RKO (cell line): ENCODE data around the gene TYK2.
"Not testable (repeated sequence)": the region's sequence is repeated elsewhere in the genome, so short reads cannot be mapped to it uniquely, and the experiment has no call there.

ENCODE experiments used
- DNase-seq: peaks from one replicate; pipeline ENCODE4 v3.0.0-alpha.2; 2016; ENCODE audit warnings: low spot score

TYK2 gene

GRCh38 chr19:10372690-10373089 lies 7.7 kb downstream of the TYK2 start:
- no peak for DNase-seq

DNA sequence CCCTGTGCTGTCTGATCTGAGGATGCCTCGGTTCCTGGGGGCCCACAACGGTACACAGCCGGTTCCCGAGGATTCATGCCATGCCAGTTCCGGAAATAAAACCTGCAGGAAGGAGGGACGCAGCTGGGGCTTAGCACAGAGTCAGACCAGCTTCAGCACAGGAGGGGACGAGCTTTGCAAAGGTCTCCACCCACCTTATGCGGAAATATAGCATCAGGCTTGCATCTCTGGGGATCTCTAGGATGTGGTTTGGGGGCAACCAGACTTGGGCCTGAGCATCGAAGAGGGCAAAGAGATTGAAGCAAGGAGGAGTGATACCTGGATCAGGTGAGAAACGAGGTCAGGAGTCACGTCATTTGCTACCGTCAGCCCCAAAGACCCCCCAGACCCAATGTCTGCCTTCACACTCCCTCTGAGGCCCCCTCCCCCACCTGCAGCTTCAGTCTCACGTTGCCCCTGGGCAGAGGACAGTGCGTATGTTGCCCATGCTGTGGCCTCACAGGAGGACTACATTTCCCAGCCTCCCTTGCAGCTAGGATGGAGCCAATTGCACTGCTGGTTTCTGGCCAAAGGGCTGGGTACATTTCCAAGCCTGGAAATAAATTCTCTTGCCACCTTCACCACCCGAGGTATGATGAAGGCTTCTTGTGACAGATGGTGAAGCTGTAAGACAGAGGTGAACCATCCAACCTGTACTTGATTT lies 12.1 kb downstream of the TYK2 start:
- no peak for DNase-seq

- DNase-seq: not testable (repeated sequence)
These were observed 13.3 kb downstream of the TYK2 start for GRCh38 chr19:10366950-10367512.

- no peak for DNase-seq
These were observed 14.9 kb downstream of the TYK2 start for GRCh38 chr19:10365518-10365917.

DNA sequence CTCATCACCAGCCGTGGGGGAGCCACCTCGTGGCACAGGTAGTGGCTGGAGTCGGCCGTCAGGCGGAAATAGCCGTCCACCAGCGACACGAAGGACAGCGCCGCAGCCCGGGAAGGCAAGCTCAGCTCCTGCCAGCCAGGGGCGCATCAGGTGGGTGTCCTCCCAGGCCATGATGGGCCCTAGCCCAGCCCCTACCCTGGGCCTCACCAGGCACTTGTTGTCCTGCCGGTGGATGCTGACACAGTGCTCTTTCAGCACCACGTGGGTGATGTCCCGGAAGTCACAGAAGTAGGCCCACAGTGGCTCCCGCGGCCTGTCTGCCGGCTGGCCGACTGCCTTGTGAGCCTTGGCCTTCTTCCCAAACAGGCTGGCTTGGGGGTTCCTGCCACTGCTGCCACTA lies 15.7 kb downstream of the TYK2 start:
- DNase-seq: no peak

- peak; percentile 27 for DNase-seq
These were observed 16.5 kb downstream of the TYK2 start for GRCh38 chr19:10363789-10364281.

DNA sequence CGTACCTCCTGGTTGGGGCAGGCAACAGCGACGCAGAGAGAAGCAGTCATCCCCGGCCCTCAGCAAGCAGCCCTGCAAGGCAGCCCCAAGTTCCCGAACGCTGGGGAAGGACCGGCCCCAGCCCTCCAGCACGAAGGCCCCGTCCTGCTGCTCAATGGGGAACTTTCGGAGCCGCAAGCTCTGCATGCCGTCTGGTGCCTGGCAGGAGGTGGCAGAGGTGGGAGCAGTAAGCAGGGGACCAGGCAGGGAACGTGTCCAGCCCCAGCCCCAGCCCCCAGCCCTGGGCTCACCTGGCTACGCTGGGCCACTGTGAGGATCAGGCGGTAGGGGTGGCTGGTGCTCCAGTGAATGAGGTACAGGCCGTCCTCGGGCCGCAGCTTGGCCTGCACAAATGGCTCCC lies 18.1 kb downstream of the TYK2 start:
- DNase-seq: no peak

DNA sequence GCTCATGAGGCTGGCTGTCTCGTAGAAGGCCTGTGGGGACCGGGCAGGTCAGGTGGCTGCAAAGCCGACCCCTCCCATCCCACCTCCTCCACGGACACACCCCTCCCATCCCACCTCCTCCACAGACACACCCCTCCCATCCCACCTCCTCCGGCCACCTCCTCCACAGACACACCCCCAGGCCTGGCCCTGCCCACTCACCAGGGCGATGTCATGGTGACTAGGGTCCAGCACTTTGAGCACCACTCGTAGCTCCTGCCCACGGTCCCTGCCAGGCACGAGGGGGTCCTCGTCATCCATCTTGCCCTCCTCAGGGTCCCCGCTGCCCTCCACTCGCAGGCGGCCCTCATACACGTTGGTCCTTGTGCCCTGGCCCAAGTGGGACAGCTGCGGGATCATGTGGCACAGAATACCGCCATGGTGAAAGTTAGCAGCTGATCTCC lies 18.8 kb downstream of the TYK2 start:
- DNase-seq: no peak

DNA sequence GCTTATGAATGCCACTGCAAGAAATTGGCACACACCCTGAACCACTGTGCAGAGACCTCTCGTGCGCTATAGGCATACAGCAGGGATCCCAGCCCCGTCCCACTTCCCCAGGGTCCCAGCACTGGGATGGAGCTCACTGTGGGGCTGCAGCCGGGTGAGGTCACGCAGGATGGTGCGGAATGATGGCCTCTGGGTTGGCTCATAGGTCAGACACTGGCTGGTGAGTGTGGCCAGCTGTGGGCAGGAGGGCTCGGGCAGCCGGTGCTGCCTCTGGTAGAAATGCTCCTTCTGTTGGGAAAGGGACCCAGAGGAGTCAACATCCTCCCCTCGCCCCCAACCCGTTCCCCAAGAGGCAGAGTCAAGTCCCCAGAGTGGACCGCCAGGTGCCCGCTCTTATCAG lies 23.9 kb downstream of the TYK2 start:
- DNase-seq: no peak

DNA sequence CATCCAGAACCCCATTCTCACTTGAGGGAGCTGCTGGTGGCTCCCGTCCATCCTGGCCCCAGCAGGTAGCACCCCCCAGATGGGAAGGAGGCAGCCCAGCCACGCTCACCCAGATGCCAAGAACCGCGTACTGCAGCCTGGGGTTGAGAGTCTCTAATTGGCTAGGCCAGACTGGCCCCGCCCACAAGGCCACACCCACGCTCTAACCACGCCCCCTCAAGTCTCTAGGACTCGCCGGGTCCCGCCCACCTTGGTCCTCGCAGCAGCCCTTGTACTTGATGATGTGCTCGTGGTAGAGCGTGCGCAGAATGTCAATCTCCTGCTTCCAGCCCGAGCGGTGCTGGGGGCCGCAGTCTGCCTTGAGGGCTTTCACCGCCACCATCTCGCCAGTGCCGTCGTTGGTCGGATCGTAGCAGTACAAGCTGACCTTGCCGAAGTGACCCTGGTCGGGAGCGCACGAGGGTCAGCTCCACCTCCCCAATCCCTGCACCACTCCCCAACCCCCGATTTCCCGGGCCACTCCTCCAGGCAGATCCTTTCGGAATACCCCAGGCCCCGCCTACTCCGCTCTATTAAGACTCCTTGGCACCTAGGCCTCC lies 26.5 kb downstream of the TYK2 start:
- DNase-seq: peak; percentile 40

DNA sequence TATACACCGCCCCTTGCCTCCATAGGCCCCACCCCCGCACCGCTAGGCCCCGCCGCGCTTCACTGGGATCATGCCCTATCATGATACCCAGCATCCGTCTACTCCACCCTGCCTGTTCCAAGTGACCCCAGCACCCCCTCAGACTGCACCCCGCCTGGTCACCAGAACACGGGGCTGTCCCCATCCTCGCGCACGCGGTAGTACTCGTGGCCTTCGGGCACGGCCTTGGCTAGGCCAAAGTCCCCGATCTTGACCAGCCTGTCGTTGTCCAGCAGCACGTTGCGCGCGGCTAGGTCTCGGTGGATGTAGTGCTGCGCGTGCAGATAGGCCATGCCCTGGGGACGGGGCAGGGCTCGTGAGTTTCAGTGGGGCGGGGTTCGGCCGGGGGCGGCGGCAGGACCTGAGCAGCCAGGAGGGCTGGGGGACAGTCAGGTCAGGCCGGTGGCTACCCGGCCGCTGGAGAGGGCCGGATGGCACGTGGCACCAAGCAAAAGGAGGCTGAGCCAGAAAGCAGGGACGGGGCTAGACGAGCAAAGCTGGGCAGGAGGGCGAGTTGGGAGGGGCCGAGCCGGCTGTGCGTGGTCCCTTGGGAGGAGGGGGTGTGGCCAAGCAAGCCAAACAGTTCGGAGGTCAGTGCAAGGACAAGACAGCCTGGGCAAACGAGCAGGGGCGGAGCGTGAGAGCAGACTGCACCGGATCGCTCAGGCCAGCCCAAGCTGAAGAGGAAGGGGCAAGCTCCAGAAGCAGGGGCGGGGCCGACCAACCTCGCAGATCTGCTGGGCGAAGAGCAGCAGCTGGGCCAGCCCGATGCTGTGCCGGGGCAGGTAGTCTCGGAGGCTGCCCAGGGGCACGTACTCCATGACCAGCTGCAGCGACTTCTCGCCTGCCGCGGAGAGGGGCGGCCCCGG lies 27.4 kb downstream of the TYK2 start:
- no peak for DNase-seq

GRCh38 chr19:10346509-10346908 lies 33.9 kb downstream of the TYK2 start:
- no peak for DNase-seq

- no peak for DNase-seq
These were observed 35.6 kb downstream of the TYK2 start for GRCh38 chr19:10344780-10345179.

GRCh38 chr19:10343495-10343894 lies 36.9 kb downstream of the TYK2 start:
- DNase-seq: no peak

GRCh38 chr19:10339977-10340376 lies 40.4 kb downstream of the TYK2 start:
- no peak for DNase-seq

GRCh38 chr19:10339380-10339960 lies 40.9 kb downstream of the TYK2 start, which contains the start of gene ICAM3:
Gene ICAM3 (minus strand): TSS chr19:10339624. CDS start chr19:10339614, 10 bp downstream.
- DNase-seq: no peak

GRCh38 chr19:10338940-10339339 lies 41.4 kb downstream of the TYK2 start:
- DNase-seq: no peak

- DNase-seq: not testable (repeated sequence)
These were observed 43.6 kb downstream of the TYK2 start for GRCh38 chr19:10336725-10337124.

- no peak for DNase-seq
These were observed 44.9 kb downstream of the TYK2 start for GRCh38 chr19:10335352-10335985.

- peak; percentile 96 for DNase-seq
These were observed 45.6 kb downstream of the TYK2 start for GRCh38 chr19:10334588-10335351.
